ENCODE results near the gene IL18RAP. TPM values are rescaled to one million over a fixed set of nuclear protein-coding genes. Genes with fewer than 3 reads are reported as not detected.

The IL18RAP gene
- total RNA-seq, 1 experiment from 2014 or later: not detected

Other genes with a start within 250 kb of the IL18RAP start
- not detected in 2 replicates for gene IL1RL2, start 236.1 kb upstream of the IL18RAP start, total RNA-seq (2014; rRNA removed; shearing (Covaris generic); ENCODE audit: low replicate concordance)
- not detected in 2 replicates for gene IL1RL1, start 111.6 kb upstream of the IL18RAP start, total RNA-seq (2014; rRNA removed; shearing (Covaris generic); ENCODE audit: low replicate concordance)
- gene IL18R1, start 67.4 kb upstream of the IL18RAP start, total RNA-seq (2014; rRNA removed; shearing (Covaris generic); ENCODE audit: low replicate concordance): not detected in 2 replicates
- not detected in 2 replicates for gene SLC9A4, start 50.1 kb downstream of the IL18RAP start, total RNA-seq (2014; rRNA removed; shearing (Covaris generic); ENCODE audit: low replicate concordance)
- gene SLC9A2, start 196.4 kb downstream of the IL18RAP start, total RNA-seq (2014; rRNA removed; shearing (Covaris generic); ENCODE audit: low replicate concordance): not detected in 2 replicates